ENCODE results near the gene MFNG.

The MFNG gene

GRCh38 chr22:37440875-37441274 lies 45.3 kb downstream of the MFNG start:
- DNase-seq (ENCODE audit: low spot score): no peak
- no peak for TF ChIP-seq CTCF (IDR thresholded peaks at IDR 0.05; ENCODE audit: extremely low read depth, missing control alignments)

- no peak for TF ChIP-seq CTCF (IDR thresholded peaks at IDR 0.05; ENCODE audit: extremely low read depth, missing control alignments)
- no peak for DNase-seq (ENCODE audit: low spot score)
Observed at GRCh38 chr22:37439347-37439746, 46.8 kb downstream of the MFNG start.

- DNase-seq (ENCODE audit: low spot score): no peak
- no peak for TF ChIP-seq CTCF (IDR thresholded peaks at IDR 0.05; ENCODE audit: extremely low read depth, missing control alignments)
Observed at GRCh38 chr22:37435970-37436603, 50.1 kb downstream of the MFNG start.

GRCh38 chr22:37433786-37434185 lies 52.4 kb downstream of the MFNG start:
- no peak for TF ChIP-seq CTCF (IDR thresholded peaks at IDR 0.05; ENCODE audit: extremely low read depth, missing control alignments)

GRCh38 chr22:37432708-37433054 lies 53.5 kb downstream of the MFNG start:
- no peak for DNase-seq (ENCODE audit: low spot score)
- TF ChIP-seq CTCF (IDR thresholded peaks at IDR 0.05; ENCODE audit: extremely low read depth, missing control alignments): no peak

More at GRCh38 chr22:37433786-37434185, 52.4 kb downstream of the MFNG start:
- DNase-seq (ENCODE audit: low spot score): no peak

GRCh38 chr22:37431801-37432707 lies 54.1 kb downstream of the MFNG start:
- no peak for DNase-seq (ENCODE audit: low spot score)
- TF ChIP-seq CTCF (IDR thresholded peaks at IDR 0.05; ENCODE audit: extremely low read depth, missing control alignments): no peak

- TF ChIP-seq CTCF (IDR thresholded peaks at IDR 0.05; ENCODE audit: extremely low read depth, missing control alignments): no peak
- DNase-seq (ENCODE audit: low spot score): no peak
Observed at GRCh38 chr22:37431366-37431765, 54.8 kb downstream of the MFNG start.
